Endodermal cell (in vitro differentiated cells): ENCODE data around the gene PPM1G. TPM values are rescaled to one million over a fixed set of nuclear protein-coding genes. Genes with fewer than 3 reads are reported as not detected.

ENCODE experiments used
- DNase-seq: peaks from one replicate; pipeline ENCODE4 v3.0.0-alpha.2; 2017
- H3K27ac ChIP-seq: 2 replicates; pipeline ENCODE4 v1.5.1; 2013; ENCODE audit warnings: mild to moderate bottlenecking, low read depth, low read length, moderate library complexity
- H3K27me3 ChIP-seq: 2 replicates; pipeline ENCODE4 v1.6.1; 2013; ENCODE audit warnings: mild to moderate bottlenecking, low read length, moderate library complexity; ENCODE audit not compliant: insufficient read depth, control insufficient read depth, poor library complexity, severe bottlenecking
- H3K36me3 ChIP-seq: 2 replicates; pipeline ENCODE4 v1.7.0; 2013; ENCODE audit warnings: mild to moderate bottlenecking, low read length, moderate library complexity; ENCODE audit not compliant: control insufficient read depth, insufficient read depth
- H3K4me1 ChIP-seq: one replicate; pipeline ENCODE4 v1.7.0; 2013; ENCODE audit warnings: low read length; ENCODE audit not compliant: control insufficient read depth, insufficient read depth
- H3K4me3 ChIP-seq: 2 replicates; pipeline ENCODE4 v1.5.1; 2013; ENCODE audit warnings: mild to moderate bottlenecking, low read length, moderate library complexity
- H3K9ac ChIP-seq: 2 replicates; pipeline ENCODE4 v1.6.1; 2013; ENCODE audit warnings: mild to moderate bottlenecking, low read length, moderate library complexity; ENCODE audit not compliant: poor library complexity, severe bottlenecking; ENCODE audit errors: extremely low read depth
- H3K9me3 ChIP-seq: 2 replicates; pipeline ENCODE4 v1.6.1; 2013; ENCODE audit warnings: mild to moderate bottlenecking, low read length, moderate library complexity; ENCODE audit not compliant: control insufficient read depth
- H3K27ac Mint-ChIP-seq: 2 replicates; pipeline ENCODE4 v1.8.0; 2020; ENCODE audit warnings: mixed read lengths
- H3K27me3 Mint-ChIP-seq: 2 replicates; pipeline ENCODE4 v1.8.0; 2021; ENCODE audit warnings: mild to moderate bottlenecking, mixed read lengths; ENCODE audit not compliant: insufficient read depth
- H3K36me3 Mint-ChIP-seq: 2 replicates; pipeline ENCODE4 v1.8.0; 2020; ENCODE audit warnings: low read depth, mixed read lengths
- H3K4me1 Mint-ChIP-seq: 2 replicates; pipeline ENCODE4 v1.8.0; 2020; ENCODE audit warnings: mixed read lengths
- H3K4me3 Mint-ChIP-seq: 2 replicates; pipeline ENCODE4 v1.8.0; 2020; ENCODE audit warnings: mild to moderate bottlenecking, moderate library complexity, mixed read lengths
- H3K9me3 Mint-ChIP-seq: 2 replicates; pipeline ENCODE4 v1.8.0; 2020; ENCODE audit warnings: mild to moderate bottlenecking, mixed read lengths
- CTCF ChIP-seq: fragments of 200-600 bp; sonication (generic); conservative IDR thresholded peaks from 2 replicates; pipeline ENCODE4 v1.5.0; 2021; ENCODE audit warnings: antibody characterized with exemption, mild to moderate bottlenecking
- WGBS, 2 experiments: methylation state at CpG; one replicate each; pipeline versions ENCODE4 v1.1.5 to v1.1.7; 2013; ENCODE audit warnings: missing lambda C conversion rate in 2 of 2, mixed read lengths in 1 of 2; ENCODE audit not compliant: insufficient coverage in 1 of 2, insufficient read length in 1 of 2; 5-methylcytosine and 5-hydroxymethylcytosine counted together
- total RNA-seq, 2 donors: library from RNA; stranded (reverse); fragmentation: NEBNext Ultra II Directional in 1 of 2; extraction: Animal tissue kit (Norgen Biotek cat#: 25700) in 1 of 2; gene quantifications; 2 replicates in 1 of 2; 3 replicates in 1 of 2; pipeline ENCODE4 v1.2.1, GENCODE V29; 2021

The PPM1G gene
- total RNA-seq, 2 donors from 2014 or later = 124 to 125 TPM

GRCh38 chr2:27378809-27379290, 30.5 kb downstream of the PPM1G start:
- Mint-ChIP-seq H3K4me1 (peaks cover 19% of the 10 kb centered on the region), H3K4me3 (peak overlapping the region; percentile 92), H3K36me3 (peaks cover 60% of the 10 kb centered on the region), H3K27me3 (no peaks in the 10 kb centered on the region), H3K9me3 (no peaks in the 10 kb centered on the region), H3K27ac (peak overlapping the region; percentile 62)
- no peak overlapping the region for H3K27ac ChIP-seq
- no peaks in the 10 kb centered on the region for H3K9me3 ChIP-seq
- H3K4me3 ChIP-seq = peak overlapping the region; percentile 90
- H3K4me1 ChIP-seq = peaks cover 4% of the 10 kb centered on the region
- H3K27me3 ChIP-seq = no peaks in the 10 kb centered on the region
- DNase-seq = no peak
- WGBS, 2 experiments = 92 to 94% methylated on average over 2 to 9 of the region's 9 CpGs
- H3K36me3 ChIP-seq = peaks cover 80% of the 10 kb centered on the region
- peak overlapping the region; percentile 77 for H3K9ac ChIP-seq
- TF ChIP-seq CTCF = no peak

- H3K4me3 Mint-ChIP-seq = peak overlapping the region; percentile 92
- H3K4me1 ChIP-seq = peaks cover 4% of the 10 kb centered on the region
- H3K4me3 ChIP-seq = no peak overlapping the region
- H3K27me3 Mint-ChIP-seq = no peaks in the 10 kb centered on the region
- peak; percentile 37 for TF ChIP-seq CTCF
- H3K9ac ChIP-seq = no peak overlapping the region
- peak; percentile 72 for DNase-seq
- H3K36me3 ChIP-seq = peaks cover 80% of the 10 kb centered on the region
- H3K36me3 Mint-ChIP-seq = peaks cover 60% of the 10 kb centered on the region
- no peaks in the 10 kb centered on the region for H3K9me3 ChIP-seq
- peaks cover 19% of the 10 kb centered on the region for H3K4me1 Mint-ChIP-seq
- 92 to 93% methylated on average over 14 to 29 of the region's 29 CpGs for WGBS, 2 experiments
- H3K27me3 ChIP-seq = no peaks in the 10 kb centered on the region
- peak overlapping the region; percentile 61 for H3K27ac Mint-ChIP-seq
- no peak overlapping the region for H3K27ac ChIP-seq
- no peaks in the 10 kb centered on the region for H3K9me3 Mint-ChIP-seq
These were observed 31.1 kb downstream of the PPM1G start for GRCh38 chr2:27378096-27378808.

GRCh38 chr2:27377618-27378095, 31.7 kb downstream of the PPM1G start:
- 96% methylated on average over 15 to 18 of the region's 18 CpGs for WGBS, 2 experiments
- no peak overlapping the region for H3K27ac ChIP-seq

More at GRCh38 chr2:27377618-27378095, 31.7 kb downstream of the PPM1G start:
- no peak for TF ChIP-seq CTCF
- Histone ChIP-seq H3K27me3 (no peaks in the 10 kb centered on the region), H3K4me1 (peaks cover 4% of the 10 kb centered on the region), H3K36me3 (peaks cover 82% of the 10 kb centered on the region), H3K4me3 (no peak overlapping the region), H3K9ac (no peak overlapping the region), H3K9me3 (no peaks in the 10 kb centered on the region)
- Mint-ChIP-seq H3K36me3 (peaks cover 63% of the 10 kb centered on the region), H3K27me3 (no peaks in the 10 kb centered on the region), H3K4me3 (no peak overlapping the region), H3K27ac (peak overlapping the region; percentile 61), H3K9me3 (no peaks in the 10 kb centered on the region), H3K4me1 (peaks cover 23% of the 10 kb centered on the region)
- no peak for DNase-seq
